ENCODE results near the gene POPDC2.

The POPDC2 gene

GRCh38 chr3:119672776-119673175, 12.4 kb upstream of the POPDC2 start:
- DNase-seq (ENCODE audit: low read depth, low spot score) = no peak

GRCh38 chr3:119669906-119670570, 9.6 kb upstream of the POPDC2 start:
- DNase-seq (ENCODE audit: low read depth, low spot score) = no peak

DNA sequence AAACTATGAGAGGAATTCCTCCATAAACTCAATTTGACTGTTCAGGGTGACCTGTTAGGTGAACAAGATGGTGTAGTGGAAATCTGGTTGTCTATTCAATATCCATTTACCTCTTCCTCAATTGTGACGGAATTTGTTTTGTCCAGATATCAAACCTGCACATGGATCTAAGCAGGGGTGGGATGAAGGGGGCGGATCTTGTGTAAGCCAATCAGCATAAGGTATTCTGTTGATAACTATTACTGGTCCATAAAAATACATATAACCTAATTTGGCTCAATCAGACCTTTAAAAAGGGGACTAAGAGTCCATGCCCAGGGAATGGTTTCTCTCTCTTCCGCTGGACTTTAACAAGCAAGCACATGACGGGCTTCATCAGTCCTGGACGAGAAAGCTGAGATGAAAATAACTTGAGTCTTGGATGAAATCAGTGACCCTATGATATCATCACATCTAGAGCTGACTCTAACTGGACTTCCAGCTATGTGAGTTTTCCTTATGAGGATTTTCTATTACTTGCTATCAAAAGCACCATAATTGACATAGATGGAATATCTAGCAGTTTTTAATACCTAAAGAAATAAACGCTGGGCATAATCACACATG, 5.7 kb upstream of the POPDC2 start:
- no peak for DNase-seq (ENCODE audit: low read depth, low spot score)

DNA sequence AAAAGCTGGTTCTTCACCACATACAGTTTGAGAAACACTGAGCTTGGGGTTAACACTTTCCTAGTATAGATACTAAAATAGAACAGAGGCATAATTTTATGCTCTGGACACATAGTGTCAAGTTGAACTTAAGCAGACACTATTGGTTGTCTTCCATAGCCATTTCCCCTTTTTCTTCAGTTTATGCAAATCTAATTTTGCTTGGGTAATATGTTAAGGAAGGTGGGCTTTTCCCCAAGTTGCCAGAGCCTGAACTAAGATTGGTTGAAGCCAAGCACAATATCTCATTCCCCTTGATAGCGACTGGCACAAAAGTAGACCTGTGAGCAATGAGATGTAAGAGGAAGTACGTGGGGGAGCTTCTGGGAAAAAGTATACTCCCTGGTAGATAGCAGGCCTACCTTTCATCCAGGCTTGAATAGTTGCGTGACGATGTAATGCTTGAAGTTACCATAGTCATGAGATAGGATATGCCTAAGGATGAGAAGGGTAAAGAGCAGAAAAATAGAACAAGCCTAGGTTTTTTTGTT, 4.5 kb upstream of the POPDC2 start:
- no peak for DNase-seq (ENCODE audit: low read depth, low spot score)

DNA sequence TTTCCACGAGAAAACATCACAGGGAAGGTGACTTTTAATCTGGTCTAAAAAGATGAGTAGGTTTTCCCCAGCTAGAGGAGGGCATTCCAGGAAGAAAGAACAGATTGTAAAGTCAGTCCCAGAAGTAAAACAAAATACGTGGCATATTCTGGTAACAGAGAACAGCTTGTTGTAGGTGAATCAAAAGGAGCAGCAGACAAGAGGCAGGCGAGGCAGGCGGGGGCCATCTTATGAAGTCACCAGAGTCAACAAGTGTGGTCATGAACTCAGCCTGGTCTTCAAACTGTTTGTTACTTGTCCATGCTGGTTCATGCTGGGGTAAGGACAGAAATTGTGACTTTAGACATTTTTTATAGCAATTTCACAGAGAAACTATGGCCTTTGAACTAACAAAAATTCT, 4.0 kb upstream of the POPDC2 start:
- no peak for DNase-seq (ENCODE audit: low read depth, low spot score)

GRCh38 chr3:119663885-119664284, 3.5 kb upstream of the POPDC2 start:
- no peak for DNase-seq (ENCODE audit: low read depth, low spot score)

GRCh38 chr3:119662604-119663373, 2.4 kb upstream of the POPDC2 start:
- DNase-seq (ENCODE audit: low read depth, low spot score) = no peak

DNA sequence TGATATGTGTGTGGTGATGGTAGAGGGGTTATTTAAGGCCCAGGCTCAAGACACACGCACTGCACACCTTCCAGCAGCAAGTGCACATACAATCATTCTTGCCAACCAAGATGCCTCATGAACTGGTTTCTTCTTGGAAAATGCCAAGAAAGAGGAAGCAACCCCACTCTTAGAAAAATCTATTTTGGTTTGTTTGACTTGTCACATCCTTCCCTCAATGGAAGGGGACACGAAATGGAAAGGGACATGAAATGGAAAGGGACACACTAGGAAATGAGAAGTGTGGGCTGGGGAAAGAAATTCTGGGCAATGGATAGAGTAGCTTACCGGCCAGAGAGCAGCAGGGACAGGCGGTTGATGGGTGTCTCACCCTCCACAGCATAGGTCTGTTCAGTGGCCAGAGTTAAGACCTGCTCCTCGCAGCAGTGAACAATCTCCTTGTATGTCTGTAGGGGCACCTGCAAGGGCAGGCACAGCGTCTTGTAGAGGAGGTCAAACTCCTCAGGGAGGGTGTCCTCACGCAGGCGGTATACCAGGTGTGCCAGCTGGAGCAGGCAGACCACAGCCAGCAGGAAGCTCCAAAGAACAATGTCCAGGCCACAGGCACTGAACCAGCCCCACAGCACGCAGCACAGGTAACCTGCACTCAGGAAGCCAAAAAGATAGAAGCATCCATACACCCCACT, 640 bp downstream of the POPDC2 start:
- no peak for DNase-seq (ENCODE audit: low read depth, low spot score)

GRCh38 chr3:119658994-119659393, 1.4 kb downstream of the POPDC2 start:
- no peak for DNase-seq (ENCODE audit: low read depth, low spot score)

- no peak for DNase-seq (ENCODE audit: low read depth, low spot score)
Measured at GRCh38 chr3:119657887-119658702, 2.3 kb downstream of the POPDC2 start.

- DNase-seq (ENCODE audit: low read depth, low spot score) = no peak
Measured at GRCh38 chr3:119653876-119654275, 6.5 kb downstream of the POPDC2 start.

GRCh38 chr3:119652306-119653033, 7.9 kb downstream of the POPDC2 start:
- no peak for DNase-seq (ENCODE audit: low read depth, low spot score)

GRCh38 chr3:119649761-119650160, 10.6 kb downstream of the POPDC2 start:
- no peak for DNase-seq (ENCODE audit: low read depth, low spot score)

DNA sequence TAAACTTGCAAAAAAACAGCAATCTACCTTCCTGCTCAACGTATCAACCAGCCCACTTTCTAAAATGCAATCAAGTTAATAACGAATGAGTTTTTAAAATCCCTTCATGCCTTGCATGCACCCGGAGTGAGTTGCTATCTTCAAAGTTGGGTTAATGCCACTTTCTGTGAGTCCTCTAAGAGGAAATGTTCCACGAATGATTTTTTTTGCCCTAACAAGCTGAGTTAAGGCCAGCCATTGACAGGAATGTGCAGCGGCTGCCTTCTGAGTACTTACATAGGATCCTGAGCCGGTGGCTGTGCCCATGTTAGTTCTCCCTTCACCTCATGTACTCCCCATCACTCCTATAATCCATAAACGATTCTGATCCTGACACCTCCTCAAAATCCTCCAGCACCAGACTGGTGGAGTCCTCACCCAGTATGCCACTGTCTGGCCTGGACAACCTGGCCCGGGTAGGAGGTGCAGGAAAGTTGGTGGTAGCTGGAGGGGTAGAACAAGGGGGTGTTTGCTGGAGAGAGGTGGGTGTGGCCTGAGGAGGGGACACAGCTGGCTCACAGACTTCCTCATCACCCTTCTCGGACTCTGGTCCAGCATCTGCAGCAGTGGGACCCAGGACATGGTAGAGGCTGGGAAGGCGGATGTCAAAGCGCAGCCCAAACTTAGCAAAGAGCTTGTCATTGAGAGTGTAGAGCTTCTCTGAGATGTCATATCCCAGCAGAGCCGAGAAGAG, 12.4 kb downstream of the POPDC2 start:
- no peak for DNase-seq (ENCODE audit: low read depth, low spot score)

- DNase-seq (ENCODE audit: low read depth, low spot score) = no peak
Measured at GRCh38 chr3:119647171-119647570, 13.2 kb downstream of the POPDC2 start.

DNA sequence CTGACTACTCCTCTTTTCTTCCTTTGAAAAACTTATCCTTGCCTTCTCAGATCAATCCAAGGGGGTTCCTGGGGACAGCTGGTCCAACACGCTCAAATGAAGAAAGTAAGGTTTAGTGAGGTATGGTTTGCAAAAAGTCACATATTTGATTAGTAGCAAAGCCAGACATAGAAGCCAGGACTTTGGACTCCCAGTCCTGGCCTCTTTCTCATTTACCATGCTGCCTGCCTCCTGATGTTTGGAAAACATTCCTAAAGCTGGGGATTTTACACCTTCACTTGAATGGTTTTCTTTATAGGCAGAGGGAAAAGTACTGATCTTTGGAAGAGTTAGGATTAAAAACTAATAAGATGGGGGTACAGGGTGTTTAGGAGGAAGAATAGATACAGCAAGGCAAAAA, 14.6 kb downstream of the POPDC2 start:
- DNase-seq (ENCODE audit: low read depth, low spot score) = no peak

DNA sequence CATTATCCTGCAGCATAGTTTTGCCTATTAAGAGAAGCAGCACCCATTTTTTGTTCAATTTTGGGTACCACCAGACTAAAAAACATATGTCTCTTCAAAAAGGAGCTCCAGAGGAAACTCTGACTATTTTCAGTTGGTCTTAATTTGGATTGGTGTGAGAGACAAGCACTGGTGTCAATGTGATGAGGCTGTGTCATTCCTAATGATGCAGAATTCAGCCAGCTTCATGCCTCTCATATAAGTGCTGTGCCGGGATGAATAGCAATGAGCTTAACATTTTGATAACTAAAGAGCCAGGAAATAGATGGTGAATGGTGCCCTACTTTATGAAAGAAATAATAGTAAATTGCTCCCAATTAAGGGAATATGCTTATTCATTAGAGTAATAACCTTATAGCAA, 15.9 kb downstream of the POPDC2 start:
- DNase-seq (ENCODE audit: low read depth, low spot score) = no peak

DNA sequence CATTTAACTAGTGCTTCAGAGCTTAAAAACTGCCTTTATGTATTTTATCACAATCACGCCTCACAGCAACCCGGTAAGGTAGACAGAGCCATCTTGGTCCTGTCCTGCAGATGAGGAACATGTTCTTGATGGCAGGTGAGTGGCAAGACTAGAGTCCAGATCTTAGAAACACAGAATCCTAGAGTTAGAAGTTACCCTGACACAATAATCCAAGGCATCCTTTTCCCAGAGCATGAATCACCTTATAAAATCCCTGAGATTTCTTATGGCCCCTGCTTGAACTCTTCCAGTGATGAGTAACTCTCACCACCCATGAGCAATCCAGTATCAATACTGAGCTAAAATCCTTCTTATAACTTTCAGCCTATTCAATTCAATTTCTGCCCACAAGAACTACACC, 16.9 kb downstream of the POPDC2 start:
- DNase-seq (ENCODE audit: low read depth, low spot score) = no peak

DNA sequence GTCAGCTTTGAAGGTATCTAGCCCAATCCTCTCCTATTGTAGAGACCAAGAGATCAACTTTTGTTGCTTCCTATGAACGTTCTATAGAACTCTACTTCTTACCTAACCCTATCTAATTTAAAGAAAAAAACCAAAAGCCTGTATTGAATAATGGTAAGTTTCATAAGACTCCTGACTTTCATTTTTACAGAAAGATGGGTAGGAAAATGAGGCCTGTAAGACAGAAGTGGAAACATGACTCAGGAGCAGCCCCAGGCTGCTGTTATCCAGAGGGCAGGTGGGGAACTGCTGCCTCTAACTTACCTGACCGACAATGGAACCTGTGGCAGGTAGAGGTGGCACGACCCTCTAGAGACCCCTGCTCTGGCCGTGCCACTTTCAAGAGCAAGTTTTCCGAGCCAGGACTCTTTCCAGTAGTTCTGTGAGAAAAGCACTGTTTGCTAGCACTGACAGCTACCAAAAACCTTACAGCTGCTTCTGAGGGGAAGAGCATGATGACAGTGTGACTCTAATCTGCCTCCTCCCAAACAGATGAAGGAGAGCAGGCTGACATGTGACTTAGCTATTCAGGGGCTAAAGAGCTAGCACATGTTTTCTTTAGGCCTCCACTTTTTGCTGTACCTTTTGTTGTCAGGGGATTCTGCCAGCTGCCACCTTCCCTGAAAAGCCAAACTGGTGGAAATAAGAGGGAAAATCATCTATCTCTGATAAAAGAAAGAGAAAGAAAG, 17.5 kb downstream of the POPDC2 start:
- no peak for DNase-seq (ENCODE audit: low read depth, low spot score)
